HepG2 (cell line): ENCODE results near the gene KCNAB1. TPM values are rescaled to one million over a fixed set of nuclear protein-coding genes. Genes with fewer than 3 reads are reported as not detected.

ENCODE experiments used
- ATAC-seq: fragments of 200-7000 bp; cut with Tn5 transposase; 3 replicates; pipeline ENCODE4 v1.9.1; 2020; ENCODE audit warnings: mild to moderate bottlenecking, moderate library complexity
- BruUV-seq: library from RNA; stranded (reverse); fragments of 400-500 nt; replicated peaks from 2 replicates; lab custom pipeline; 2021; lab: Mats Ljungman, UMichigan
- CTCF ChIA-PET: fragments of 300-600 bp; formaldehyde crosslinking; extraction: SDS; loops from one replicate; lab custom pipeline; 2021; ENCODE audit warnings: low total read pairs, inconsistent platforms, low intra/inter-chr PET ratio; lab: Yijun Ruan, JAX
- POLR2A ChIA-PET: fragments of 350-600 bp; sonication (Branson Sonifier 250); formaldehyde crosslinking; loops from one replicate; lab custom pipeline; 2020; ENCODE audit warnings: antibody characterized with exemption, inconsistent platforms; lab: Yijun Ruan, JAX
- DNase-seq: peaks from one replicate; pipeline ENCODE4 v3.0.0-alpha.2; 2015; ENCODE audit warnings: low spot score
- FAIRE-seq: peaks from 3 replicates; lab custom pipeline; 2011; peaks lifted over from hg19 to GRCh38; lab: Jason Lieb, UNC
- H2AFZ ChIP-seq: one replicate; pipeline ENCODE4 v1.6.1; 2011; ENCODE audit warnings: low read length, inconsistent platforms
- H3K27ac ChIP-seq: fragments of 300-600 bp; 3 replicates; pipeline ENCODE4 v1.8.0; 2011; ENCODE audit warnings: mixed run types, mild to moderate bottlenecking, mixed read lengths, low read length, inconsistent platforms; ENCODE audit not compliant: insufficient read depth; ENCODE audit errors: extremely low read length
- H3K27me3 ChIP-seq, 2 experiments: fragments of 200-600 bp in 1 of 2; 2 replicates in 1 of 2; 3 replicates in 1 of 2; pipeline versions ENCODE4 v1.6.0 to v1.8.0; 2011; ENCODE audit warnings: low read length in 2 of 2, mild to moderate bottlenecking in 2 of 2, moderate library complexity in 2 of 2, inconsistent platforms in 1 of 2; ENCODE audit not compliant: insufficient read depth in 2 of 2, control insufficient read depth in 1 of 2
- H3K36me3 ChIP-seq, 2 experiments: fragments of 200-600 bp in 1 of 2; replicated peaks in 1 of 2; 2 replicates in 1 of 2; 3 replicates in 1 of 2; pipeline versions ENCODE4 v1.5.1 to v1.8.0; 2011; ENCODE audit warnings: low read length in 2 of 2, inconsistent platforms in 1 of 2; ENCODE audit not compliant: insufficient read depth in 2 of 2, control insufficient read depth in 1 of 2
- H3K4me1 ChIP-seq: 2 replicates; pipeline ENCODE4 v1.5.1; 2012; ENCODE audit warnings: low read length, inconsistent platforms; ENCODE audit not compliant: insufficient read depth
- H3K4me2 ChIP-seq: 2 replicates; pipeline ENCODE4 v1.6.0; 2011; ENCODE audit warnings: low read depth, low read length, inconsistent platforms
- H3K4me3 ChIP-seq, 3 experiments: fragments of 200-600 bp in 1 of 3; sonication (generic), shearing (Covaris generic) in 1 of 3; replicated peaks in 1 of 3; 2 replicates each; pipeline ENCODE4 v1.5.1; 2011 to 2016; ENCODE audit warnings: low read length in 3 of 3, inconsistent platforms in 2 of 3, low read depth in 2 of 3, mild to moderate bottlenecking in 2 of 3, control low read depth in 1 of 3, mixed read lengths in 1 of 3; ENCODE audit not compliant: insufficient read depth in 1 of 3
- H3K79me2 ChIP-seq: one replicate; pipeline ENCODE4 v1.6.1; 2011; ENCODE audit warnings: low read length, inconsistent platforms; ENCODE audit not compliant: insufficient read depth
- H3K9ac ChIP-seq: 2 replicates; pipeline ENCODE4 v1.6.0; 2011; ENCODE audit warnings: mild to moderate bottlenecking, low read depth, low read length, inconsistent platforms; ENCODE audit not compliant: insufficient read depth
- H3K9me3 ChIP-seq: 2 replicates; pipeline ENCODE4 v1.5.1; 2012; ENCODE audit warnings: mild to moderate bottlenecking, low read length
- H4K20me1 ChIP-seq: 2 replicates; pipeline ENCODE4 v1.6.0; 2011; ENCODE audit warnings: inconsistent platforms, mild to moderate bottlenecking, low read length, moderate library complexity; ENCODE audit not compliant: insufficient read depth
- BRCA1 ChIP-seq: sonication (generic); formaldehyde crosslinking; IDR thresholded peaks from 2 replicates; pipeline ENCODE4 v1.4.0; 2020; ENCODE audit warnings: missing genetic modification reagents
- MEIS2 ChIP-seq: sonication (generic); formaldehyde crosslinking; IDR thresholded peaks from 2 replicates; pipeline ENCODE4 v1.9.0; 2021; ENCODE audit warnings: mild to moderate bottlenecking, missing genetic modification reagents
- SALL1 ChIP-seq: sonication (generic); formaldehyde crosslinking; IDR thresholded peaks from 2 replicates; pipeline ENCODE4 v1.8.0; 2022; ENCODE audit warnings: mild to moderate bottlenecking, missing genetic modification reagents
- ZC3H13 ChIP-seq: sonication (generic); formaldehyde crosslinking; IDR thresholded peaks from 2 replicates; pipeline ENCODE4 v1.8.1; 2023; ENCODE audit warnings: mild to moderate bottlenecking, missing genetic modification reagents, moderate library complexity
- ZNF556 ChIP-seq: sonication (generic); formaldehyde crosslinking; IDR thresholded peaks from 2 replicates; pipeline ENCODE4 v1.4.0; 2020; ENCODE audit warnings: mild to moderate bottlenecking, missing genetic modification reagents, borderline replicate concordance
- ZNF557 ChIP-seq: sonication (generic); formaldehyde crosslinking; IDR thresholded peaks from 2 replicates; pipeline ENCODE4 v1.4.0; 2020; ENCODE audit warnings: missing genetic modification reagents
- ZNF607 ChIP-seq: sonication (generic); formaldehyde crosslinking; IDR thresholded peaks from 2 replicates; pipeline ENCODE4 v1.5.1; 2020; ENCODE audit warnings: missing genetic modification reagents, mild to moderate bottlenecking, borderline replicate concordance
- ZNF709 ChIP-seq: sonication (generic); formaldehyde crosslinking; IDR thresholded peaks from 2 replicates; pipeline ENCODE4 v1.5.0; 2020; ENCODE audit warnings: mild to moderate bottlenecking, missing genetic modification reagents
- ZNF720 ChIP-seq: sonication (generic); formaldehyde crosslinking; IDR thresholded peaks from 2 replicates; pipeline ENCODE4 v1.4.0; 2020; ENCODE audit warnings: missing genetic modification reagents
- WGBS: methylation state at CpG from one replicate; pipeline ENCODE4 v1.1.6; 2017; ENCODE audit warnings: low lambda C conversion rate; 5-methylcytosine and 5-hydroxymethylcytosine counted together
- in situ Hi-C: cut with HindIII; loops from 2 replicates; pipeline ENCODE4 v1.10.0; 2017; ENCODE audit warnings: low pct_unique_long_range_greater_than_20kb; ENCODE audit not compliant: extremely low pct_ligation_motif_present
- intact Hi-C: fragments of 100-400 bp; cut with micrococcal nuclease; formaldehyde crosslinking; loops from one replicate; pipeline ENCODE4 v1.10.0; 2022; ENCODE audit not compliant: unreplicated experiment
- polyA plus RNA-seq, 8 experiments: library from polyadenylated mRNA; depleted of rRNA in 3 of 8; stranded (reverse) in 7 of 8; unstranded in 1 of 8; fragments of >200 nt; fragmentation: Illumina TruSeq in 4 of 8; extraction: Trizol in 4 of 8; gene quantifications; 2 replicates each; pipeline versions ENCODE4 v1.2.1 to v1.2.3, GENCODE V29; 2011 to 2016; ENCODE audit warnings: low read depth in 4 of 8, missing spikeins in 1 of 8, mixed read lengths in 1 of 8; ENCODE audit not compliant: insufficient read depth in 1 of 8
- total RNA-seq, 5 experiments: library from RNA; depleted of rRNA; stranded (reverse); fragments of >200 nt; fragmentation: Illumina TruSeq; extraction: Trizol; gene quantifications; 2 replicates each; pipeline ENCODE4 v1.2.3, GENCODE V29; 2016; ENCODE audit warnings: low read depth in 1 of 5
- TF ChIP-seq, protein P1 (sequence below): sonication (generic); formaldehyde crosslinking; IDR thresholded peaks from 2 replicates; pipeline ENCODE4 v1.4.0; 2020; ENCODE audit warnings: missing genetic modification reagents, borderline replicate concordance

KCNAB1 gene
- total and polyA plus RNA-seq, 2 of the 13 experiments (the other 11 are each of a cell fraction or from before 2014, with no cell fraction given), result not detected

GRCh38 chr3:156256256-156256655, 135.9 kb downstream of the KCNAB1 start:
- ChIA-PET POLR2A (no interaction called here), CTCF (no interaction called here)
- Histone ChIP-seq H3K4me3 (no peak overlapping the region), H3K4me2 (no peak overlapping the region), H3K9me3 (no peaks in the 10 kb centered on the region), H3K79me2 (no peaks in the 10 kb centered on the region), H3K36me3 (no peaks in the 10 kb centered on the region), H4K20me1 (no peaks in the 10 kb centered on the region), H3K27me3 (no peaks in the 10 kb centered on the region), H3K4me1 (peaks cover 11% of the 10 kb centered on the region; the same call in 1 of the 2 replicates), H2AFZ (no peak overlapping the region), H3K27ac (no peak overlapping the region), H3K9ac (no peak overlapping the region)
- no TSS peak for BruUV-seq
- ATAC-seq, result no peak
- TF ChIP-seq ZNF607 (CRISPR knock-in tag) (no peak), ZNF720 (no peak), BRCA1 (no peak), SALL1 (no peak), ZNF556 (CRISPR knock-in tag) (no peak), MEIS2 (no peak), ZNF557 (CRISPR knock-in tag) (no peak), ZNF709 (no peak), ZC3H13 (CRISPR knock-in tag) (no peak)
- TF ChIP-seq, protein P1, sequence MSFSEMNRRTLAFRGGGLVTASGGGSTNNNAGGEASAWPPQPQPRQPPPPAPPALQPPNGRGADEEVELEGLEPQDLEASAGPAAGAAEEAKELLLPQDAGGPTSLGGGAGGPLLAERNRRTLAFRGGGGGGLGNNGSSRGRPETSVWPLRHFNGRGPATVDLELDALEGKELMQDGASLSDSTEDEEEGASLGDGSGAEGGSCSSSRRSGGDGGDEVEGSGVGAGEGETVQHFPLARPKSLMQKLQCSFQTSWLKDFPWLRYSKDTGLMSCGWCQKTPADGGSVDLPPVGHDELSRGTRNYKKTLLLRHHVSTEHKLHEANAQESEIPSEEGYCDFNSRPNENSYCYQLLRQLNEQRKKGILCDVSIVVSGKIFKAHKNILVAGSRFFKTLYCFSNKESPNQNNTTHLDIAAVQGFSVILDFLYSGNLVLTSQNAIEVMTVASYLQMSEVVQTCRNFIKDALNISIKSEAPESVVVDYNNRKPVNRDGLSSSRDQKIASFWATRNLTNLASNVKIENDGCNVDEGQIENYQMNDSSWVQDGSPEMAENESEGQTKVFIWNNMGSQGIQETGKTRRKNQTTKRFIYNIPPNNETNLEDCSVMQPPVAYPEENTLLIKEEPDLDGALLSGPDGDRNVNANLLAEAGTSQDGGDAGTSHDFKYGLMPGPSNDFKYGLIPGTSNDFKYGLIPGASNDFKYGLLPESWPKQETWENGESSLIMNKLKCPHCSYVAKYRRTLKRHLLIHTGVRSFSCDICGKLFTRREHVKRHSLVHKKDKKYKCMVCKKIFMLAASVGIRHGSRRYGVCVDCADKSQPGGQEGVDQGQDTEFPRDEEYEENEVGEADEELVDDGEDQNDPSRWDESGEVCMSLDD, result no peak
- WGBS, result 28% methylated on average over 4 of the region's 4 CpGs
- no peak for FAIRE-seq
- intact Hi-C loops (no loop called here), in situ Hi-C loops (no loop called here)
- DNase-seq, result no peak
